Trophoblast cell (in vitro differentiated cells and primary cell): ENCODE measurements around the gene CAP1.

Experiments
- DNase-seq, 2 donors: peaks; one replicate each; pipeline ENCODE4 v3.0.0-alpha.2; 2016
- H2AFZ ChIP-seq: 2 replicates; pipeline ENCODE4 v1.6.1; 2013; ENCODE audit warnings: low read length, moderate library complexity, mild to moderate bottlenecking; ENCODE audit not compliant: insufficient read depth, poor library complexity
- H2AK5ac ChIP-seq: 2 replicates; pipeline ENCODE4 v1.6.1; 2013; ENCODE audit warnings: mild to moderate bottlenecking, low read length
- H2BK120ac ChIP-seq: 2 replicates; pipeline ENCODE4 v1.6.1; 2013; ENCODE audit warnings: low read length, mild to moderate bottlenecking, moderate library complexity; ENCODE audit not compliant: insufficient read depth, poor library complexity
- H2BK12ac ChIP-seq: 2 replicates; pipeline ENCODE4 v1.6.1; 2013; ENCODE audit warnings: mild to moderate bottlenecking, low read length, moderate library complexity
- H2BK5ac ChIP-seq: 2 replicates; pipeline ENCODE4 v1.6.1; 2013; ENCODE audit warnings: low read length, low read depth, moderate library complexity, mild to moderate bottlenecking; ENCODE audit not compliant: poor library complexity
- H3K14ac ChIP-seq: 2 replicates; pipeline ENCODE4 v1.6.1; 2013; ENCODE audit warnings: mild to moderate bottlenecking, low read length
- H3K18ac ChIP-seq: 2 replicates; pipeline ENCODE4 v1.6.1; 2013; ENCODE audit warnings: mild to moderate bottlenecking, low read length
- H3K23ac ChIP-seq: 2 replicates; pipeline ENCODE4 v1.6.1; 2013; ENCODE audit warnings: low read length
- H3K27ac ChIP-seq: 2 replicates; pipeline ENCODE4 v1.5.1; 2013; ENCODE audit warnings: low read depth, mild to moderate bottlenecking, inconsistent platforms, low read length, moderate library complexity
- H3K27me3 ChIP-seq: 2 replicates; pipeline ENCODE4 v1.6.1; 2013; ENCODE audit warnings: inconsistent platforms, mild to moderate bottlenecking, low read length, moderate library complexity; ENCODE audit not compliant: insufficient read depth
- H3K36me3 ChIP-seq, 2 experiments: 1 replicate in 1 of 2; 2 replicates in 1 of 2; pipeline ENCODE4 v1.6.1; 2013; ENCODE audit warnings: low read length in 2 of 2, mild to moderate bottlenecking in 2 of 2, moderate library complexity in 1 of 2; ENCODE audit not compliant: insufficient read depth in 2 of 2, control insufficient read depth in 1 of 2
- H3K4ac ChIP-seq: 2 replicates; pipeline ENCODE4 v1.6.1; 2013; ENCODE audit warnings: low read depth, mild to moderate bottlenecking, low read length, moderate library complexity
- H3K4me1 ChIP-seq, 2 experiments: 1 replicate in 1 of 2; 2 replicates in 1 of 2; pipeline ENCODE4 v1.6.1; 2013; ENCODE audit warnings: low read length in 2 of 2, mild to moderate bottlenecking in 2 of 2, moderate library complexity in 1 of 2; ENCODE audit not compliant: insufficient read depth in 2 of 2, control insufficient read depth in 1 of 2
- H3K4me2 ChIP-seq: 2 replicates; pipeline ENCODE4 v1.6.1; 2013; ENCODE audit warnings: inconsistent platforms, mild to moderate bottlenecking, low read length, moderate library complexity
- H3K4me3 ChIP-seq: 2 replicates; pipeline ENCODE4 v1.5.1; 2013; ENCODE audit warnings: mild to moderate bottlenecking, low read depth, low read length, inconsistent platforms
- H3K79me1 ChIP-seq: one replicate; pipeline ENCODE4 v1.6.1; 2013; ENCODE audit warnings: low read length
- H3K79me2 ChIP-seq: 2 replicates; pipeline ENCODE4 v1.6.1; 2013; ENCODE audit warnings: low read length, mild to moderate bottlenecking; ENCODE audit not compliant: control insufficient read depth, insufficient read depth, poor library complexity
- H3K9ac ChIP-seq: 2 replicates; pipeline ENCODE4 v1.6.1; 2013; ENCODE audit warnings: mild to moderate bottlenecking, low read length
- H3K9me3 ChIP-seq: 2 replicates; pipeline ENCODE4 v1.6.1; 2013; ENCODE audit warnings: low read depth, mild to moderate bottlenecking, control low read depth, inconsistent platforms, low read length; ENCODE audit not compliant: insufficient read depth
- H4K12ac ChIP-seq: 2 replicates; pipeline ENCODE4 v1.6.1; 2013; ENCODE audit warnings: low read depth, mild to moderate bottlenecking, low read length, moderate library complexity
- H4K8ac ChIP-seq: 2 replicates; pipeline ENCODE4 v1.6.1; 2013; ENCODE audit warnings: low read depth, mild to moderate bottlenecking, low read length, moderate library complexity
- H4K91ac ChIP-seq: one replicate; pipeline ENCODE4 v1.6.1; 2013; ENCODE audit warnings: low read depth, mild to moderate bottlenecking, low read length, moderate library complexity
- WGBS: extraction: QIAGEN DNeasy Blood & Tissue Kit; methylation state at CpG from one replicate; pipeline ENCODE4 v1.1.7; 2013; ENCODE audit warnings: missing lambda C conversion rate; ENCODE audit not compliant: insufficient read length, insufficient coverage; ENCODE audit errors: extremely low coverage; 5-methylcytosine and 5-hydroxymethylcytosine counted together

Gene CAP1

GRCh38 chr1:40076895-40077312 is 36.4 kb downstream of the CAP1 start:
- Histone ChIP-seq H3K79me1 (no peaks in the 10 kb centered on the region), H3K36me3 (peaks cover 12 to 26% of the 10 kb centered on the region in 2 experiments), H3K4me2 (no peak overlapping the region), H3K4me1 (no peaks in the 10 kb centered on the region), H3K4ac (no peak overlapping the region), H4K91ac (no peak overlapping the region), H3K23ac (no peak overlapping the region), H3K18ac (no peak overlapping the region), H2BK12ac (no peak overlapping the region), H3K4me3 (no peak overlapping the region), H2BK5ac (no peak overlapping the region), H3K27me3 (no peaks in the 10 kb centered on the region), H3K27ac (no peak overlapping the region), H4K8ac (no peak overlapping the region), H3K14ac (no peak overlapping the region), H2BK120ac (no peak overlapping the region), H4K12ac (no peak overlapping the region), H2AFZ (no peak overlapping the region), H3K9me3 (no peaks in the 10 kb centered on the region), H3K9ac (no peak overlapping the region), H3K79me2 (no peaks in the 10 kb centered on the region), H2AK5ac (no peak overlapping the region)
- no CpG with 5 or more reads among the region's 5 CpGs for WGBS
- DNase-seq: peak; percentile 61 to 68

GRCh38 chr1:40078512-40079333 is 38.2 kb downstream of the CAP1 start:
- Histone ChIP-seq H3K79me2 (no peaks in the 10 kb centered on the region), H2BK120ac (no peak overlapping the region), H4K8ac (no peak overlapping the region), H3K79me1 (no peaks in the 10 kb centered on the region), H2AFZ (no peak overlapping the region), H3K23ac (no peak overlapping the region), H2AK5ac (no peak overlapping the region), H3K18ac (no peak overlapping the region), H3K27ac (no peak overlapping the region), H3K4me1 (no peaks in the 10 kb centered on the region), H3K14ac (no peak overlapping the region), H3K4me2 (no peak overlapping the region), H3K36me3 (peaks cover 11 to 14% of the 10 kb centered on the region in 2 experiments), H4K12ac (no peak overlapping the region), H3K9me3 (no peaks in the 10 kb centered on the region), H2BK12ac (no peak overlapping the region), H4K91ac (no peak overlapping the region), H3K4ac (no peak overlapping the region), H2BK5ac (no peak overlapping the region), H3K9ac (no peak overlapping the region), H3K4me3 (no peak overlapping the region), H3K27me3 (no peaks in the 10 kb centered on the region)
- WGBS: no CpG with 5 or more reads among the region's 5 CpGs
- DNase-seq: peak; percentile 53 to 88

DNA sequence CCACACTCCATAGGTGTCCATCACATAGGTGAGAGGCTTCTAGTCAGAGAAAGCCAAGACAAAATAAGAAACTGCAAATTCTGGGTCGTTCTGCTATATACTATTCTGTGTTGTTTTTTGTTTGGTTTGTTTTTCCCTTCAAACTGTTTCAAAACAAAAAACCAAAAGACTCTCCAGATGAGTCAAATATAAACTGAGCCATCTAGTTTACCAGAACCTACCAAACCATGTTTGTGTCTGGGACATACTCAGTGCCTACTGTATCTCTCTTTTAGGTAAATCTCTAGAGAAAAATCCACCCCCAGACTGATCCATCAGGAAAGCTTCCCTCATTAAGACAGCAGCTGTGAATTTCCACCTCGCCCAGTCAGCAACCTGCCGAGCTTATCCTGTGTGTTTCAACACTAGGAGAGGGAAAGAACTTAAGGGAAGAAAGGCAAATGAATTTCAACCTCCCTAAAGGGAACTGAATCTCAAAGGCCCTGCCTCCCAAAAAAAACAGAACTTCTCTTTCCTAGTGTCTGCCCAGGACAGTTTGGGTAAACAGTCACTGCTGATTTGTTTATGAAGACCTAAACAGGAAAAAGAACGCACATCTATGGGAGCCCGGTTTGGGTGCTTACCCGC is 39.4 kb downstream of the CAP1 start:
- H3K36me3 ChIP-seq: peaks cover 7% of the 10 kb centered on the region in 2 experiments
- H2BK12ac ChIP-seq: no peak overlapping the region
- H3K27me3 ChIP-seq: no peaks in the 10 kb centered on the region
- no peak overlapping the region for H2AFZ ChIP-seq
- no peak overlapping the region for H3K23ac ChIP-seq
- H4K12ac ChIP-seq: no peak overlapping the region
- no peaks in the 10 kb centered on the region for H3K4me1 ChIP-seq
- H3K9ac ChIP-seq: no peak overlapping the region
- no peak overlapping the region for H3K4me3 ChIP-seq
- H3K4me2 ChIP-seq: no peak overlapping the region
- no peak overlapping the region for H4K91ac ChIP-seq
- H3K9me3 ChIP-seq: no peaks in the 10 kb centered on the region
- H3K79me2 ChIP-seq: no peaks in the 10 kb centered on the region
- no peak overlapping the region for H3K14ac ChIP-seq
- no peak for DNase-seq
- no peaks in the 10 kb centered on the region for H3K79me1 ChIP-seq
- no peak overlapping the region for H3K27ac ChIP-seq
- no CpG with 5 or more reads among the region's 6 CpGs for WGBS
- no peak overlapping the region for H3K4ac ChIP-seq
- H4K8ac ChIP-seq: no peak overlapping the region
- no peak overlapping the region for H2AK5ac ChIP-seq
- no peak overlapping the region for H2BK120ac ChIP-seq
- H2BK5ac ChIP-seq: no peak overlapping the region
- no peak overlapping the region for H3K18ac ChIP-seq

- no peak for DNase-seq
- H4K91ac ChIP-seq: no peak overlapping the region
- H4K8ac ChIP-seq: no peak overlapping the region
- H3K79me1 ChIP-seq: no peaks in the 10 kb centered on the region
- no CpG with 5 or more reads among the region's 7 CpGs for WGBS
- H2AK5ac ChIP-seq: no peak overlapping the region
- no peaks in the 10 kb centered on the region for H3K27me3 ChIP-seq
- no peak overlapping the region for H3K18ac ChIP-seq
- H3K9me3 ChIP-seq: no peaks in the 10 kb centered on the region
- H3K23ac ChIP-seq: no peak overlapping the region
- H2BK120ac ChIP-seq: no peak overlapping the region
- no peak overlapping the region for H3K4me3 ChIP-seq
- H3K4me2 ChIP-seq: no peak overlapping the region
- H3K36me3 ChIP-seq: peaks cover 9 to 11% of the 10 kb centered on the region in 2 experiments
- no peak overlapping the region for H2BK12ac ChIP-seq
- no peak overlapping the region for H4K12ac ChIP-seq
- no peaks in the 10 kb centered on the region for H3K4me1 ChIP-seq
- no peak overlapping the region for H3K9ac ChIP-seq
- no peak overlapping the region for H3K27ac ChIP-seq
- no peak overlapping the region for H2AFZ ChIP-seq
- H3K4ac ChIP-seq: no peak overlapping the region
- H2BK5ac ChIP-seq: no peak overlapping the region
- no peaks in the 10 kb centered on the region for H3K79me2 ChIP-seq
- H3K14ac ChIP-seq: no peak overlapping the region
These were observed 41.3 kb downstream of the CAP1 start for GRCh38 chr1:40081871-40082270.
